ENCODE results near the gene ABCG1. TPM values are rescaled to one million over a fixed set of nuclear protein-coding genes. Genes with fewer than 3 reads are reported as not detected.

The ABCG1 gene
- total RNA-seq, 2 experiments from 2014 or later, result 16.7 to 17.3 TPM

- peak overlapping the region; percentile 86 for H3K4me2 ChIP-seq (ENCODE audit: low read length)
- H3K36me3 ChIP-seq (ENCODE audit: insufficient read depth, low read length), result peaks cover 35% of the 10 kb centered on the region
- intact Hi-C loops (cut with micrococcal nuclease; ENCODE audit: unreplicated experiment), result no loop called here
- H3K9me3 ChIP-seq (ENCODE audit: low read length), result no peaks in the 10 kb centered on the region; the same call in 1 of the 2 replicates
- TF ChIP-seq, protein P1, sequence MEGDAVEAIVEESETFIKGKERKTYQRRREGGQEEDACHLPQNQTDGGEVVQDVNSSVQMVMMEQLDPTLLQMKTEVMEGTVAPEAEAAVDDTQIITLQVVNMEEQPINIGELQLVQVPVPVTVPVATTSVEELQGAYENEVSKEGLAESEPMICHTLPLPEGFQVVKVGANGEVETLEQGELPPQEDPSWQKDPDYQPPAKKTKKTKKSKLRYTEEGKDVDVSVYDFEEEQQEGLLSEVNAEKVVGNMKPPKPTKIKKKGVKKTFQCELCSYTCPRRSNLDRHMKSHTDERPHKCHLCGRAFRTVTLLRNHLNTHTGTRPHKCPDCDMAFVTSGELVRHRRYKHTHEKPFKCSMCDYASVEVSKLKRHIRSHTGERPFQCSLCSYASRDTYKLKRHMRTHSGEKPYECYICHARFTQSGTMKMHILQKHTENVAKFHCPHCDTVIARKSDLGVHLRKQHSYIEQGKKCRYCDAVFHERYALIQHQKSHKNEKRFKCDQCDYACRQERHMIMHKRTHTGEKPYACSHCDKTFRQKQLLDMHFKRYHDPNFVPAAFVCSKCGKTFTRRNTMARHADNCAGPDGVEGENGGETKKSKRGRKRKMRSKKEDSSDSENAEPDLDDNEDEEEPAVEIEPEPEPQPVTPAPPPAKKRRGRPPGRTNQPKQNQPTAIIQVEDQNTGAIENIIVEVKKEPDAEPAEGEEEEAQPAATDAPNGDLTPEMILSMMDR (conservative IDR thresholded peaks at IDR 0.05; ENCODE audit: low read length), result no peak
- no peaks in the 10 kb centered on the region for H4K20me1 ChIP-seq (ENCODE audit: insufficient read depth, low read length)
- H3K4me1 ChIP-seq (ENCODE audit: insufficient read depth, low read length, poor library complexity, severe bottlenecking), result peaks cover 81% of the 10 kb centered on the region
- DNase-seq (ENCODE audit: low spot score), result no peak
- no peaks in the 10 kb centered on the region for H3K9me2 ChIP-seq (ENCODE audit: insufficient read depth, low read length)
- H3K79me2 ChIP-seq (ENCODE audit: insufficient read depth, low read depth, low read length), result peaks cover 41% of the 10 kb centered on the region
- POLR2A ChIA-PET, result interaction anchor here (1.1 kb wide), 1 partner anchor 11 kb away, joined by 5 read pairs; no protein-coding TSS in a partner anchor
- CTCF ChIA-PET (ENCODE audit: unreplicated experiment), result no interaction called here
- no TSS peak for BruUV-seq (replicated peaks)
- H3K27ac ChIP-seq (ENCODE audit: low read depth, low read length, poor library complexity, severe bottlenecking), result no peak overlapping the region
- no peak overlapping the region for H3K4me3 ChIP-seq (ENCODE audit: low read depth, low read length, poor library complexity, severe bottlenecking)
- H2AFZ ChIP-seq (ENCODE audit: low read length), result no peak overlapping the region
Observed at GRCh38 chr21:42222386-42222785, 3.4 kb downstream of the ABCG1 start.

- POLR2A ChIA-PET, result interaction anchor here (0.8 kb wide), 1 partner anchor 46 kb away, joined by 3 read pairs; no protein-coding TSS in a partner anchor
Observed at GRCh38 chr21:42222821-42223390, 4.0 kb downstream of the ABCG1 start.

More at GRCh38 chr21:42222821-42223390, 4.0 kb downstream of the ABCG1 start:
- Histone ChIP-seq H3K36me3 (ENCODE audit: insufficient read depth, low read length) (peaks cover 41% of the 10 kb centered on the region), H3K9me2 (ENCODE audit: insufficient read depth, low read length) (no peaks in the 10 kb centered on the region), H3K79me2 (ENCODE audit: insufficient read depth, low read depth, low read length) (peaks cover 41% of the 10 kb centered on the region), H3K4me1 (ENCODE audit: insufficient read depth, low read length, poor library complexity, severe bottlenecking) (peaks cover 84% of the 10 kb centered on the region), H3K4me2 (ENCODE audit: low read length) (peak overlapping the region; percentile 86), H3K4me3 (ENCODE audit: low read depth, low read length, poor library complexity, severe bottlenecking) (no peak overlapping the region), H3K27ac (ENCODE audit: low read depth, low read length, poor library complexity, severe bottlenecking) (peak overlapping the region; percentile 12), H4K20me1 (ENCODE audit: insufficient read depth, low read length) (no peaks in the 10 kb centered on the region), H2AFZ (ENCODE audit: low read length) (no peak overlapping the region), H3K9me3 (ENCODE audit: low read length) (no peaks in the 10 kb centered on the region; the same call in 1 of the 2 replicates)
- no peak for TF ChIP-seq EZH2phosphoT487 (IDR thresholded peaks at IDR 0.05; ENCODE audit: borderline replicate concordance, low read depth, low read length)
- TF ChIP-seq, protein P1 (conservative IDR thresholded peaks at IDR 0.05; ENCODE audit: low read length), result no peak
- BruUV-seq (replicated peaks), result no TSS peak
- no peak for DNase-seq (ENCODE audit: low spot score)
- CTCF ChIA-PET (ENCODE audit: unreplicated experiment), result no interaction called here
- intact Hi-C loops (cut with micrococcal nuclease; ENCODE audit: unreplicated experiment), result no loop called here
